Activated T-helper 17 cell treated with anti-CD3 and anti-CD28 coated beads, Interleukin-2, amount 50 U/mL, for 72 hours (primary cell): ENCODE data around the gene ANKRD13C. TPM values are rescaled to one million over a fixed set of nuclear protein-coding genes. Genes with fewer than 3 reads are reported as not detected.

Experiments used
- ATAC-seq: fragments of 150-1000 bp; cut with Tn5 transposase; replicated peaks from 2 replicates; pipeline ENCODE4 v1.10.0; 2021; ENCODE audit warnings: mild to moderate bottlenecking, moderate library complexity
- H3K27ac Mint-ChIP-seq: one replicate; pipeline ENCODE4 v1.8.0; 2022; ENCODE audit warnings: mixed read lengths
- H3K27me3 Mint-ChIP-seq: one replicate; pipeline ENCODE4 v1.8.0; 2022; ENCODE audit warnings: mixed read lengths
- H3K36me3 Mint-ChIP-seq: one replicate; pipeline ENCODE4 v1.8.0; 2022; ENCODE audit warnings: low read depth, mild to moderate bottlenecking, mixed read lengths
- H3K4me1 Mint-ChIP-seq: one replicate; pipeline ENCODE4 v1.8.0; 2022; ENCODE audit warnings: mixed read lengths
- H3K4me3 Mint-ChIP-seq: one replicate; pipeline ENCODE4 v1.8.0; 2022; ENCODE audit warnings: mild to moderate bottlenecking, mixed read lengths
- H3K9me3 Mint-ChIP-seq: one replicate; pipeline ENCODE4 v1.8.0; 2022; ENCODE audit warnings: mixed read lengths
- total RNA-seq, 2 donors: library from RNA; stranded (reverse); gene quantifications; one replicate each; pipeline ENCODE4 v1.2.3, GENCODE V29; 2022

ANKRD13C gene
- total RNA-seq, 2 donors from 2014 or later = 19.7 to 23.3 TPM

- ATAC-seq = no peak
- no peaks in the 10 kb centered on the region for H3K27me3 Mint-ChIP-seq
- H3K9me3 Mint-ChIP-seq = no peaks in the 10 kb centered on the region
- H3K36me3 Mint-ChIP-seq = peaks cover 91% of the 10 kb centered on the region
- H3K4me3 Mint-ChIP-seq = no peak overlapping the region
- no peak overlapping the region for H3K27ac Mint-ChIP-seq
- H3K4me1 Mint-ChIP-seq = peaks cover 6% of the 10 kb centered on the region
Observed at GRCh38 chr1:70295749-70296148, 58.8 kb downstream of the ANKRD13C start.

- no peak overlapping the region for H3K4me3 Mint-ChIP-seq
- H3K4me1 Mint-ChIP-seq = no peaks in the 10 kb centered on the region
- H3K27me3 Mint-ChIP-seq = no peaks in the 10 kb centered on the region
- peaks cover 90% of the 10 kb centered on the region for H3K36me3 Mint-ChIP-seq
- no peak for ATAC-seq
- H3K27ac Mint-ChIP-seq = peak overlapping the region; percentile 53
- H3K9me3 Mint-ChIP-seq = no peaks in the 10 kb centered on the region
Observed at GRCh38 chr1:70293186-70293843, 61.2 kb downstream of the ANKRD13C start.

- no peak overlapping the region for H3K27ac Mint-ChIP-seq
- H3K36me3 Mint-ChIP-seq = peaks cover 84% of the 10 kb centered on the region
- H3K4me1 Mint-ChIP-seq = no peaks in the 10 kb centered on the region
- peak; percentile 77 for ATAC-seq
- H3K9me3 Mint-ChIP-seq = no peaks in the 10 kb centered on the region
- H3K27me3 Mint-ChIP-seq = no peaks in the 10 kb centered on the region
- no peak overlapping the region for H3K4me3 Mint-ChIP-seq
Observed at GRCh38 chr1:70290218-70290617, 64.3 kb downstream of the ANKRD13C start.

GRCh38 chr1:70288166-70288565, 66.4 kb downstream of the ANKRD13C start:
- Mint-ChIP-seq H3K27ac (no peak overlapping the region), H3K9me3 (no peaks in the 10 kb centered on the region), H3K4me3 (no peak overlapping the region), H3K36me3 (peaks cover 77% of the 10 kb centered on the region), H3K27me3 (no peaks in the 10 kb centered on the region), H3K4me1 (no peaks in the 10 kb centered on the region)
- ATAC-seq = no peak

GRCh38 chr1:70286453-70286852, 68.1 kb downstream of the ANKRD13C start:
- Mint-ChIP-seq H3K4me3 (no peak overlapping the region), H3K4me1 (no peaks in the 10 kb centered on the region), H3K27ac (no peak overlapping the region), H3K36me3 (peaks cover 66% of the 10 kb centered on the region), H3K27me3 (no peaks in the 10 kb centered on the region), H3K9me3 (no peaks in the 10 kb centered on the region)
- ATAC-seq = no peak

GRCh38 chr1:70284366-70284765, 70.2 kb downstream of the ANKRD13C start:
- no peaks in the 10 kb centered on the region for H3K27me3 Mint-ChIP-seq
- no peaks in the 10 kb centered on the region for H3K9me3 Mint-ChIP-seq
- no peak for ATAC-seq
- peaks cover 62% of the 10 kb centered on the region for H3K36me3 Mint-ChIP-seq
- H3K27ac Mint-ChIP-seq = no peak overlapping the region
- H3K4me1 Mint-ChIP-seq = no peaks in the 10 kb centered on the region
- H3K4me3 Mint-ChIP-seq = no peak overlapping the region

GRCh38 chr1:70278710-70279109, 75.8 kb downstream of the ANKRD13C start:
- ATAC-seq = no peak
- Mint-ChIP-seq H3K4me3 (no peak overlapping the region), H3K4me1 (no peaks in the 10 kb centered on the region), H3K9me3 (no peaks in the 10 kb centered on the region), H3K27me3 (no peaks in the 10 kb centered on the region), H3K27ac (no peak overlapping the region), H3K36me3 (peaks cover 76% of the 10 kb centered on the region)

- no peak for ATAC-seq
- H3K27ac Mint-ChIP-seq = no peak overlapping the region
- H3K9me3 Mint-ChIP-seq = no peaks in the 10 kb centered on the region
- no peak overlapping the region for H3K4me3 Mint-ChIP-seq
- peaks cover 82% of the 10 kb centered on the region for H3K36me3 Mint-ChIP-seq
- no peaks in the 10 kb centered on the region for H3K27me3 Mint-ChIP-seq
- no peaks in the 10 kb centered on the region for H3K4me1 Mint-ChIP-seq
Observed at GRCh38 chr1:70277875-70278274, 76.6 kb downstream of the ANKRD13C start.

GRCh38 chr1:70265946-70266345, 88.6 kb downstream of the ANKRD13C start:
- Mint-ChIP-seq H3K27ac (peak overlapping the region; percentile 48), H3K36me3 (peaks cover 85% of the 10 kb centered on the region), H3K9me3 (no peaks in the 10 kb centered on the region), H3K4me3 (no peak overlapping the region), H3K4me1 (peaks cover 5% of the 10 kb centered on the region), H3K27me3 (no peaks in the 10 kb centered on the region)
- no peak for ATAC-seq

- Mint-ChIP-seq H3K4me3 (no peak overlapping the region), H3K4me1 (peaks cover 9% of the 10 kb centered on the region), H3K9me3 (no peaks in the 10 kb centered on the region), H3K27me3 (no peaks in the 10 kb centered on the region), H3K36me3 (peaks cover 82% of the 10 kb centered on the region), H3K27ac (peak overlapping the region; percentile 10)
- no peak for ATAC-seq
Observed at GRCh38 chr1:70264839-70265238, 89.7 kb downstream of the ANKRD13C start.

- Mint-ChIP-seq H3K36me3 (peaks cover 28% of the 10 kb centered on the region), H3K4me3 (no peak overlapping the region), H3K9me3 (no peaks in the 10 kb centered on the region), H3K27ac (no peak overlapping the region), H3K4me1 (peaks cover 3% of the 10 kb centered on the region), H3K27me3 (no peaks in the 10 kb centered on the region)
- no peak for ATAC-seq
Observed at GRCh38 chr1:70256664-70257063, 97.9 kb downstream of the ANKRD13C start.

- ATAC-seq = no peak
- Mint-ChIP-seq H3K27me3 (no peaks in the 10 kb centered on the region), H3K9me3 (no peaks in the 10 kb centered on the region), H3K4me3 (no peak overlapping the region), H3K36me3 (peaks cover 94% of the 10 kb centered on the region), H3K27ac (peak overlapping the region; percentile 64), H3K4me1 (peaks cover 3% of the 10 kb centered on the region)
Observed at GRCh38 chr1:70248729-70249128, 105.8 kb downstream of the ANKRD13C start.

GRCh38 chr1:70247768-70248167, 106.8 kb downstream of the ANKRD13C start:
- Mint-ChIP-seq H3K4me3 (no peak overlapping the region), H3K27me3 (no peaks in the 10 kb centered on the region), H3K27ac (peak overlapping the region; percentile 64), H3K4me1 (peaks cover 3% of the 10 kb centered on the region), H3K9me3 (no peaks in the 10 kb centered on the region), H3K36me3 (peaks cover 100% of the 10 kb centered on the region)
- ATAC-seq = peak; percentile 77

- Mint-ChIP-seq H3K27me3 (no peaks in the 10 kb centered on the region), H3K4me3 (no peak overlapping the region), H3K4me1 (peaks cover 3% of the 10 kb centered on the region), H3K9me3 (no peaks in the 10 kb centered on the region), H3K36me3 (peaks cover 100% of the 10 kb centered on the region), H3K27ac (peak overlapping the region; percentile 64)
- ATAC-seq = no peak
Observed at GRCh38 chr1:70247122-70247521, 107.4 kb downstream of the ANKRD13C start.

GRCh38 chr1:70239940-70240339, 114.6 kb downstream of the ANKRD13C start:
- Mint-ChIP-seq H3K4me1 (peaks cover 6% of the 10 kb centered on the region), H3K27ac (no peak overlapping the region), H3K27me3 (no peaks in the 10 kb centered on the region), H3K4me3 (no peak overlapping the region), H3K9me3 (no peaks in the 10 kb centered on the region), H3K36me3 (peaks cover 100% of the 10 kb centered on the region)
- ATAC-seq = no peak

GRCh38 chr1:70234733-70235132, 119.8 kb downstream of the ANKRD13C start:
- no peaks in the 10 kb centered on the region for H3K27me3 Mint-ChIP-seq
- H3K4me3 Mint-ChIP-seq = no peak overlapping the region
- no peaks in the 10 kb centered on the region for H3K9me3 Mint-ChIP-seq
- H3K27ac Mint-ChIP-seq = no peak overlapping the region
- ATAC-seq = no peak
- peaks cover 100% of the 10 kb centered on the region for H3K36me3 Mint-ChIP-seq
- H3K4me1 Mint-ChIP-seq = no peaks in the 10 kb centered on the region
